GM18907 (cell line): ENCODE results near the gene ABCA9.

Experiments
- ATAC-seq: cut with Tn5 transposase; IDR thresholded peaks from one replicate; pipeline ENCODE4 v1.9.1; 2021; ENCODE audit warnings: mild to moderate bottlenecking, moderate library complexity; ENCODE audit not compliant: unreplicated experiment

Gene ABCA9

GRCh38 chr17:69066482-69066881 lies 5.8 kb upstream of the ABCA9 start:
- ATAC-seq = no peak

- ATAC-seq = no peak
These were observed 4.4 kb upstream of the ABCA9 start for GRCh38 chr17:69065113-69065512.

- no peak for ATAC-seq
These were observed 3.7 kb upstream of the ABCA9 start for GRCh38 chr17:69064476-69064875.

DNA sequence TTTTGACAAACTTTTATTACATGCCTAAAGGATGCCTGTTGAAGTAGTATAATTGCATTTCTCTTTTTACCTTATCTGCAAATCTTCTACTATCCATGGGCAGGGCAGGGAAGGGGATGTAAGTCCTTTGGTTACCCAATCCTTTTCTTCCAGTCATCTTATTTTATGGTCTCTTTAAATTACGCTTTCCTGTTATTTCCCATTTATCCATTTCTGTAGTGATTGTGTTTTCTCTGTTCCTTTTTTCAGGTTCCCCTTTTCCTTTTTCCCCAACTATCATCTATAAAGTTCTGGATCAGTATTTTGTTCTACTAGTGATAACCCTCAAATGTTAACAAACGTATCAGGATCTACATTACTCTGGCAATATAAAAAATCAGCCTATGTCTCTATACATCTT lies 3.3 kb upstream of the ABCA9 start:
- no peak for ATAC-seq

GRCh38 chr17:69062860-69063581 lies 2.3 kb upstream of the ABCA9 start:
- no peak for ATAC-seq

DNA sequence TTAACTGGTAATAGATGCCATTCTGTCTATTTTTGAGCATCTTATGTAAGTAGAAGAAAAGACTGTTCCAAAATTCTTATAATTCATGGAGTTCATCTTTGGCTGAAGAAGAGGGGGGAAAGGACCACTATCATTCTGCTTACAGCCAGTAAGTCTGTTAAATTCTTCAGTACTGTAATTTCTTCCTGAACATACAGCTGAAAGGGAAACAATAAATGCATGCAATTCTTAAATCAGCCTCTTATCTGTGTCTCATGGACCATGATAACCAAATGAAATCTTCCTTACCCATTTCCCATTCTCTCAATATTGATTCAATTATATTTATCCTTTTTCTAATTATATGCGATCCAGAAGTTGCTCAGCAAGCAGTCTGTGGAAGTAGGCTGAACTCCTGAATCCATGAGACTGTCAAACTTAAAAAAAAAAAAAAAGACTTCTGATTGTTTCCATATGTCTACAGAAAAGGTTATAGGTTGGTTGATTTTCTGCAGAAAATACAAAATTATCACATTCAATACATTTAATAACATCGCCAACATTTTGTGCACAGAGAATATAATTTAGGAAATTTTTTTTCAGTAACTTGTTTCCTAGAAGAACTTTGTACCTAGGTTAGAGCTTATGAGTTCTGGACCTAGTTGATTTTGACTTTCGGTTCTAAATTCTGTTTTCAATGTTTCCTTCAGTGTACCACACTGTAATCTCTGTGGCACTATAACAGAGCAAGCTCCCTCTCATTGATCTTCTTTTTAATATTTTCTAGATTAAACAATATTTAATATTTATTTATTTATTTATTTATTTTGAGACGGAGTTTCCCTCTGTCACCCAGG lies 1.2 kb upstream of the ABCA9 start:
- no peak for ATAC-seq

- ATAC-seq = no peak
These were observed 1.1 kb downstream of the ABCA9 start for GRCh38 chr17:69059458-69060175.

DNA sequence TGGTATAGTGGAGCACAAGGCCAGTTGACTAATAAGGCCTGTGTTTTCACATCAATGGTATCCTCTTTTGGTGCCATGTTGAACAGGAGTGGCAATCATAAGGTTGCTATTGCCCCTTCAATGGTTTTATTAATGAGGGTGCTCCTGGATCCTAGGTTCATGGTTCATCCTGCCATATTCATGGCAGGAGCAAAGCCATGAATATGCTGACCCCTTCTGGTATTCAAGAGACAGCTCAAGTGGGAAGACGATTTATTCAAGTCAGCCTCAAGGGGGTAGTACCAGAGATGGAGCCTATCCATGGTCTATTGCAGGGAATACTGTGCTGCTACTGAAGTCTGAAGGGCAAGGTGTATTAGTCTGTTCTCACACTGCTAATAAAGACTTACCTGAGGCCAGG lies 2.6 kb downstream of the ABCA9 start:
- ATAC-seq = no peak

DNA sequence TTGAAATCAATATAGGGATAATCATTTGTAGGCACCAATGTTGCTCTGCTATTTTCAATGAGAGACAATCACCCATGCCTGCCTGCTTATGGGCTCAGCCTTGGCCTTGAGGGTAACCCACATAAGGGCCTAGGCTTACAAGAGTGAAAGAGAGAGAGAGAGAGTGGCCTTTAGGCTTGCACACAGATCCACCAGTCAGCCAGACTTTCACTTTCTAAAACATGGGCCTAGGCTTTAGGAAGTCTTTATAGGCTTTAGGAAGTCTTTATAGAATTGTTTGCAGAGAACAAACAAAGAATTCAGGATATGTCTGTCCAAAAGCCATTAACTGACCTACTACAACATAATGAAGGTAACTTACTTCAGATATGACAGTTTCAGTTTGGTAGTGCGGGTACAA lies 3.4 kb downstream of the ABCA9 start:
- ATAC-seq = no peak

GRCh38 chr17:69056179-69056823 lies 4.4 kb downstream of the ABCA9 start:
- no peak for ATAC-seq

GRCh38 chr17:69055334-69055733 lies 5.4 kb downstream of the ABCA9 start:
- ATAC-seq = no peak

GRCh38 chr17:69050999-69051775 lies 9.5 kb downstream of the ABCA9 start:
- ATAC-seq = no peak

GRCh38 chr17:69048634-69049033 lies 12.1 kb downstream of the ABCA9 start:
- no peak for ATAC-seq

GRCh38 chr17:69047368-69048263 lies 13.1 kb downstream of the ABCA9 start:
- no peak for ATAC-seq

DNA sequence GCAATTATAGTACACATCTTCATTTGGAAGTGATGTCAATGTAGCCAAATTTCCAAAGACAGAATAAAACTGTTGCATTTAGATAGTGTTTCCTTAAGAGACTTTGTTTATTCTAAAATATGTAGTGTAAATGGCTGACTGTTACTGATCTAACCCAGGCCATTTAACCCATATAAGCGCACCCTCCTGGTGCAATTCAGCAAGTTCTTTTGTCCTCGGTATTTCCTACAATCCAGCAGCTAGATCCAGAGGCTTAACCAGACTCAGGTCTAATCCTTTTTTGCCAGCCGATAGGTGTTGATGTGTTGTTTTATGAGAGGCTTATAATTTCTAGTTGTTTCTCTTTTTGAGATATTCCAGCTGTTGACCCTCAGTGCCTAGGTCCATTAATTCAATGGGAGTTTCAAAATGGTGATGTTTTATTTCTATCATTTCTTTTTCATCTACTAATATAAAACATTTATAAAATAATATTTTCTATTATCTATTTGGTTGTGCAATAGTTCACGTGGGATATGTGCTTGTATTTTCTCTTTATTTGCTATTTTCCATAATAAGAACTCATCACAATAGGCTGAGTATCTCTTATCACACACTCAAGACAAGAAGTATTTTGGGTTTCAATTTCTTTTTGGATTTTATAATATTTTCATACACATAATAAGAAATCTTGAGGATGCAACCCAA lies 14.5 kb downstream of the ABCA9 start:
- no peak for ATAC-seq

- ATAC-seq = no peak
These were observed 15.1 kb downstream of the ABCA9 start for GRCh38 chr17:69045646-69046045.

DNA sequence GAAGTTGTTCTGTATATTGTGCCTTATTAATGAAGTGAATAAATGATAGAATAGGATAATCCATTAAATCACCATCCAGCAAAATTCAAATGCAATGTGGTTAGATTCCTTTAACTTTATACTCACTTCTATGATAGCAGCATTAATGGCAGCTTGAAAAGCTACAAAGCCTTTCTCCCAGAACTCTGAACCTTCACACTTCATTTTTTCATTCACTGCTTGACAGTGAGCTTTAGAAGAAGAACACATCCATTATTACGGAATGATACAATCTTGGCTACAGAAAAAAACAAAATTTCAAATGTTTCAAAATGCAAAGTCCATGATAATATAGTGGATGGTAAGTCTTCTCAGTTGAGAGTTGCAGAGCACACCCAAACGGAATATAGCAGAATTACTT lies 16.4 kb downstream of the ABCA9 start:
- no peak for ATAC-seq

- ATAC-seq = no peak
These were observed 17.5 kb downstream of the ABCA9 start for GRCh38 chr17:69043098-69043734.
